AG08395 (cell line): ENCODE results near the gene BAIAP3.
"Not testable (repeated sequence)": the region's sequence is repeated elsewhere in the genome, so short reads cannot be mapped to it uniquely, and the experiment has no call there.

Experiments used
- DNase-seq: peaks from one replicate; pipeline ENCODE4 v3.0.0; 2012; ENCODE audit warnings: mixed read lengths, low spot score

The BAIAP3 gene

GRCh38 chr16:1333149-1333812 is at the start of gene BAIAP3:
Gene BAIAP3, plus strand, starts transcription at chr16:1333645. Its CDS starts 4,905 bp downstream, at chr16:1338550.
- DNase-seq = peak; percentile 72

GRCh38 chr16:1283996-1284616 is 49.3 kb upstream of the BAIAP3 start:
- DNase-seq = no peak

GRCh38 chr16:1285669-1286512 is 47.6 kb upstream of the BAIAP3 start:
- DNase-seq = no peak

- no peak for DNase-seq
Observed at GRCh38 chr16:1286513-1287094, 46.8 kb upstream of the BAIAP3 start.

GRCh38 chr16:1287982-1288670 is 45.3 kb upstream of the BAIAP3 start:
- DNase-seq = peak; percentile 65

- DNase-seq = no peak
Observed at GRCh38 chr16:1288813-1289476, 44.5 kb upstream of the BAIAP3 start.

GRCh38 chr16:1289477-1289866 is 44.0 kb upstream of the BAIAP3 start:
- no peak for DNase-seq

GRCh38 chr16:1290063-1290501 is 43.4 kb upstream of the BAIAP3 start:
- no peak for DNase-seq

- no peak for DNase-seq
Observed at GRCh38 chr16:1290860-1291575, 42.4 kb upstream of the BAIAP3 start.

- no peak for DNase-seq
Observed at GRCh38 chr16:1291576-1291974, 41.9 kb upstream of the BAIAP3 start.

GRCh38 chr16:1292208-1292607 is 41.2 kb upstream of the BAIAP3 start:
- not testable (repeated sequence) for DNase-seq

- DNase-seq = not testable (repeated sequence)
Observed at GRCh38 chr16:1292808-1293207, 40.6 kb upstream of the BAIAP3 start.

GRCh38 chr16:1293921-1294656 is 39.4 kb upstream of the BAIAP3 start:
- no peak for DNase-seq

- no peak for DNase-seq
Observed at GRCh38 chr16:1295465-1295864, 38.0 kb upstream of the BAIAP3 start.

GRCh38 chr16:1296688-1297017 is 36.8 kb upstream of the BAIAP3 start:
- DNase-seq = not testable (repeated sequence)

- DNase-seq = peak; percentile 47
Observed at GRCh38 chr16:1297018-1297696, 36.3 kb upstream of the BAIAP3 start.

- no peak for DNase-seq
Observed at GRCh38 chr16:1298406-1298805, 35.0 kb upstream of the BAIAP3 start.

- DNase-seq = no peak
Observed at GRCh38 chr16:1299012-1299867, 34.2 kb upstream of the BAIAP3 start.

- no peak for DNase-seq
Observed at GRCh38 chr16:1299868-1300203, 33.6 kb upstream of the BAIAP3 start.
